ENCODE results near the gene PLPP3.

PLPP3 gene

GRCh38 chr1:56575865-56576264 lies 3.5 kb downstream of the PLPP3 start:
- DNase-seq (ENCODE audit: low spot score), result no peak

GRCh38 chr1:56574794-56575193 lies 4.6 kb downstream of the PLPP3 start:
- no peak for DNase-seq (ENCODE audit: low spot score)

- no peak for DNase-seq (ENCODE audit: low spot score)
These were observed 6.1 kb downstream of the PLPP3 start for GRCh38 chr1:56573311-56573710.

- DNase-seq (ENCODE audit: low spot score), result no peak
These were observed 6.9 kb downstream of the PLPP3 start for GRCh38 chr1:56572334-56573050.

GRCh38 chr1:56571448-56571847 lies 7.9 kb downstream of the PLPP3 start:
- no peak for DNase-seq (ENCODE audit: low spot score)

GRCh38 chr1:56570924-56571372 lies 8.4 kb downstream of the PLPP3 start:
- no peak for DNase-seq (ENCODE audit: low spot score)

GRCh38 chr1:56569661-56570060 lies 9.7 kb downstream of the PLPP3 start:
- no peak for DNase-seq (ENCODE audit: low spot score)

- no peak for DNase-seq (ENCODE audit: low spot score)
These were observed 12.4 kb downstream of the PLPP3 start for GRCh38 chr1:56566994-56567393.

GRCh38 chr1:56566061-56566744 lies 13.2 kb downstream of the PLPP3 start:
- no peak for DNase-seq (ENCODE audit: low spot score)

GRCh38 chr1:56564615-56565014 lies 14.7 kb downstream of the PLPP3 start:
- no peak for DNase-seq (ENCODE audit: low spot score)

- DNase-seq (ENCODE audit: low spot score), result no peak
These were observed 15.8 kb downstream of the PLPP3 start for GRCh38 chr1:56563568-56563967.

- no peak for DNase-seq (ENCODE audit: low spot score)
These were observed 16.4 kb downstream of the PLPP3 start for GRCh38 chr1:56562891-56563452.

GRCh38 chr1:56561227-56562019 lies 17.9 kb downstream of the PLPP3 start:
- DNase-seq (ENCODE audit: low spot score), result no peak

- no peak for DNase-seq (ENCODE audit: low spot score)
These were observed 21.6 kb downstream of the PLPP3 start for GRCh38 chr1:56557746-56558145.

GRCh38 chr1:56555448-56555847 lies 23.9 kb downstream of the PLPP3 start:
- DNase-seq (ENCODE audit: low spot score), result no peak

- DNase-seq (ENCODE audit: low spot score), result no peak
These were observed 26.3 kb downstream of the PLPP3 start for GRCh38 chr1:56553046-56553445.

- no peak for DNase-seq (ENCODE audit: low spot score)
These were observed 27.0 kb downstream of the PLPP3 start for GRCh38 chr1:56552349-56552748.

- peak; percentile 43 for DNase-seq (ENCODE audit: low spot score)
These were observed 27.7 kb downstream of the PLPP3 start for GRCh38 chr1:56551691-56552090.

- no peak for DNase-seq (ENCODE audit: low spot score)
These were observed 28.5 kb downstream of the PLPP3 start for GRCh38 chr1:56550859-56551188.

GRCh38 chr1:56550138-56550858 lies 29.1 kb downstream of the PLPP3 start:
- no peak for DNase-seq (ENCODE audit: low spot score)

GRCh38 chr1:56548571-56548970 lies 30.8 kb downstream of the PLPP3 start:
- no peak for DNase-seq (ENCODE audit: low spot score)

GRCh38 chr1:56547977-56548376 lies 31.4 kb downstream of the PLPP3 start:
- DNase-seq (ENCODE audit: low spot score), result no peak
